ENCODE results near the gene RPL34. TPM values are rescaled to one million over a fixed set of nuclear protein-coding genes. Genes with fewer than 3 reads are reported as not detected.

Gene RPL34
- total RNA-seq, 3 donors from 2014 or later = 907 to 1,723 (median 1,620) TPM

GRCh38 chr4:108650212-108651013, 30.0 kb downstream of the RPL34 start, which contains the start of gene OSTC:
Gene OSTC, plus strand, starts transcription at chr4:108650599. Its CDS starts 57 bp downstream, at chr4:108650656.
- H3K4me3 ChIP-seq = peak within 1 kb of the TSS; percentile 72 to 78 (median 77)
- no peaks in the 10 kb centered on the region for H3K27me3 ChIP-seq
- H3K27ac ChIP-seq = peak within 1 kb of the TSS; percentile 88
- no peaks in the 10 kb centered on the region for H3K36me3 ChIP-seq
- no peaks in the 10 kb centered on the region for H3K4me1 ChIP-seq
- intact Hi-C loops (cut with DNase I; ENCODE audit: low total_unique reads) = no loop called here
- H3K9me3 ChIP-seq = no peaks in the 10 kb centered on the region
- peak; percentile 70 for TF ChIP-seq POLR2A (IDR thresholded peaks at IDR 0.05)
- TF ChIP-seq CTCF (IDR thresholded peaks at IDR 0.05) = no peak
- peak; percentile 71 to 79 (median 77) for TF ChIP-seq POLR2AphosphoS5 (IDR thresholded peaks at IDR 0.05)
- peak; percentile 92 for DNase-seq (ENCODE audit: low spot score in 2 of 2)

- intact Hi-C loops (cut with DNase I; ENCODE audit: low total_unique reads) = no loop called here
- H3K4me3 ChIP-seq = peak overlapping the region; percentile 72 to 78 (median 77)
- DNase-seq (ENCODE audit: low spot score in 2 of 2) = no peak
- no peaks in the 10 kb centered on the region for H3K4me1 ChIP-seq
- H3K27me3 ChIP-seq = no peaks in the 10 kb centered on the region
- TF ChIP-seq POLR2A (IDR thresholded peaks at IDR 0.05) = no peak
- no peak for TF ChIP-seq POLR2AphosphoS5 (IDR thresholded peaks at IDR 0.05)
- no peak for TF ChIP-seq CTCF (IDR thresholded peaks at IDR 0.05)
- H3K9me3 ChIP-seq = no peaks in the 10 kb centered on the region
- H3K27ac ChIP-seq = peak overlapping the region; percentile 88
- H3K36me3 ChIP-seq = no peaks in the 10 kb centered on the region
These were observed 30.8 kb downstream of the RPL34 start for GRCh38 chr4:108651014-108651791.

GRCh38 chr4:108662629-108663028, 42.3 kb downstream of the RPL34 start:
- Histone ChIP-seq H3K27me3 (no peaks in the 10 kb centered on the region), H3K9me3 (no peaks in the 10 kb centered on the region), H3K4me3 (no peak overlapping the region), H3K27ac (no peak overlapping the region), H3K36me3 (no peaks in the 10 kb centered on the region), H3K4me1 (no peaks in the 10 kb centered on the region)
- intact Hi-C loops (cut with DNase I; ENCODE audit: low total_unique reads) = no loop called here
- DNase-seq (ENCODE audit: low spot score in 2 of 2) = no peak
- TF ChIP-seq POLR2A (IDR thresholded peaks at IDR 0.05) (no peak), CTCF (IDR thresholded peaks at IDR 0.05) (no peak), POLR2AphosphoS5 (IDR thresholded peaks at IDR 0.05) (no peak)

GRCh38 chr4:108674356-108674977, 54.1 kb downstream of the RPL34 start:
- H3K9me3 ChIP-seq = no peaks in the 10 kb centered on the region
- H3K36me3 ChIP-seq = no peaks in the 10 kb centered on the region
- no peaks in the 10 kb centered on the region for H3K27me3 ChIP-seq
- no peak overlapping the region for H3K27ac ChIP-seq
- no peak overlapping the region for H3K4me3 ChIP-seq
- no peak for TF ChIP-seq POLR2AphosphoS5 (IDR thresholded peaks at IDR 0.05)
- TF ChIP-seq POLR2A (IDR thresholded peaks at IDR 0.05) = no peak
- no peak for TF ChIP-seq CTCF (IDR thresholded peaks at IDR 0.05)
- DNase-seq (ENCODE audit: low spot score in 2 of 2) = no peak
- H3K4me1 ChIP-seq = no peaks in the 10 kb centered on the region
- intact Hi-C loops (cut with DNase I; ENCODE audit: low total_unique reads) = no loop called here

Other genes starting within 250 kb of the RPL34 start
- gene OSTC, start 30.0 kb downstream of the RPL34 start, total RNA-seq = 10 to 100 TPM; 53.4 to 84.6 (median 63.1) TPM
- gene ETNPPL, start 142.5 kb downstream of the RPL34 start, total RNA-seq = not detected